Stimulated activated naive B cell treated with anti-CD40 and anti-IgM and Interleukin-4, amounts not matched to agents 10 μg/mL and 1 μg/mL and 100 μg/mL, for 72 hours (primary cell): Measurements from ENCODE around the gene TREH.

Experiments used
- ATAC-seq, 2 donors: fragments of 150-1000 bp; cut with Tn5 transposase; replicated peaks; 2 replicates each; pipeline ENCODE4 v1.10.0; 2021; ENCODE audit warnings: moderate library complexity in 1 of 2
- DNase-seq: peaks from one replicate; pipeline ENCODE4 v3.0.0; 2021
- H3K27ac Mint-ChIP-seq: one replicate; pipeline ENCODE4 v1.8.0; 2022; ENCODE audit warnings: mild to moderate bottlenecking, mixed read lengths
- H3K27me3 Mint-ChIP-seq, 2 donors: one replicate each; pipeline ENCODE4 v1.8.0; 2022; ENCODE audit warnings: mixed read lengths in 2 of 2
- H3K36me3 Mint-ChIP-seq, 2 donors: one replicate each; pipeline ENCODE4 v1.8.0; 2022; ENCODE audit warnings: mixed read lengths in 2 of 2, mild to moderate bottlenecking in 1 of 2
- H3K4me1 Mint-ChIP-seq, 2 donors: one replicate each; pipeline ENCODE4 v1.8.0; 2022; ENCODE audit warnings: mixed read lengths in 2 of 2, mild to moderate bottlenecking in 1 of 2
- H3K4me3 Mint-ChIP-seq, 2 donors: one replicate each; pipeline ENCODE4 v1.8.0; 2022; ENCODE audit warnings: mild to moderate bottlenecking in 2 of 2, mixed read lengths in 2 of 2, moderate library complexity in 1 of 2
- H3K9me3 Mint-ChIP-seq, 2 donors: one replicate each; pipeline ENCODE4 v1.8.0; 2022; ENCODE audit warnings: mixed read lengths in 2 of 2, mild to moderate bottlenecking in 1 of 2

TREH gene

GRCh38 chr11:118655486-118656190, 23.8 kb downstream of the TREH start:
- peaks cover 5 to 9% of the 10 kb centered on the region in 2 donors for H3K4me1 Mint-ChIP-seq
- ATAC-seq (no peak), DNase-seq (no peak)
- no peaks in the 10 kb centered on the region for H3K9me3 Mint-ChIP-seq
- no peak overlapping the region for H3K4me3 Mint-ChIP-seq
- H3K27ac Mint-ChIP-seq: no peak overlapping the region
- H3K27me3 Mint-ChIP-seq: no peaks in the 10 kb centered on the region
- H3K36me3 Mint-ChIP-seq: no peaks in the 10 kb centered on the region

GRCh38 chr11:118653684-118654390, 25.6 kb downstream of the TREH start:
- H3K9me3 Mint-ChIP-seq: no peaks in the 10 kb centered on the region
- no peak for DNase-seq
- no peak for ATAC-seq
- no peak overlapping the region for H3K4me3 Mint-ChIP-seq
- no peaks in the 10 kb centered on the region for H3K36me3 Mint-ChIP-seq
- H3K4me1 Mint-ChIP-seq: no peaks in the 10 kb centered on the region
- no peaks in the 10 kb centered on the region for H3K27me3 Mint-ChIP-seq
- H3K27ac Mint-ChIP-seq: no peak overlapping the region

- Mint-ChIP-seq H3K4me3 (no peak overlapping the region), H3K9me3 (no peaks in the 10 kb centered on the region), H3K4me1 (no peaks in the 10 kb centered on the region), H3K27ac (no peak overlapping the region), H3K27me3 (peaks cover 2% of the 10 kb centered on the region in 2 donors), H3K36me3 (no peaks in the 10 kb centered on the region)
- DNase-seq (no peak), ATAC-seq (no peak)
These were observed 26.7 kb downstream of the TREH start for GRCh38 chr11:118652681-118653181.

DNA sequence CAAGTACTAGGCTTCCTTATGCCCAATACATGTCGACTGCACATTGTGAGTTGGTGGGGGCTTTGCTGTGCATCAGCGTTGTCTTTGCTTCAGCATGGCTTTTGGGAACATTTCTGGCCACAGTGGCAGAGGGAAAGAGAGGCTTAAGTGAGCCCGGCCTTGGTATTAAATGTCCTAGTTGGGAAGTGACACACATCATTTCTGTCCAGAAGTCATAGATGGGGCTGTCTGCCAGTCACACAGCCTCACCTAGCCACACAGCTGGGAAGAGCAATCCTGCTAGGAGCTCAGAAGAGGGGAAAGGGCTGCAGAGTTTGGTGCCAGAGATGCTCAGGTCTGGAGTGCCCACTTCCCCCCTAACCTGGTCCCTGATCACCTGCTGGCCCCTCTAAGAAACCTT, 27.6 kb downstream of the TREH start:
- no peak overlapping the region for H3K27ac Mint-ChIP-seq
- no peaks in the 10 kb centered on the region for H3K36me3 Mint-ChIP-seq
- H3K4me1 Mint-ChIP-seq: no peaks in the 10 kb centered on the region
- no peaks in the 10 kb centered on the region for H3K9me3 Mint-ChIP-seq
- ATAC-seq: no peak
- no peak for DNase-seq
- H3K4me3 Mint-ChIP-seq: no peak overlapping the region
- H3K27me3 Mint-ChIP-seq: peaks cover 4 to 5% of the 10 kb centered on the region in 2 donors

GRCh38 chr11:118650366-118650765, 29.1 kb downstream of the TREH start:
- no peak overlapping the region for H3K4me3 Mint-ChIP-seq
- H3K27me3 Mint-ChIP-seq: peaks cover 4 to 5% of the 10 kb centered on the region in 2 donors
- no peaks in the 10 kb centered on the region for H3K4me1 Mint-ChIP-seq
- no peak for ATAC-seq
- H3K36me3 Mint-ChIP-seq: no peaks in the 10 kb centered on the region
- H3K27ac Mint-ChIP-seq: no peak overlapping the region
- H3K9me3 Mint-ChIP-seq: no peaks in the 10 kb centered on the region
- DNase-seq: no peak

- no peak overlapping the region for H3K4me3 Mint-ChIP-seq
- H3K27ac Mint-ChIP-seq: no peak overlapping the region
- DNase-seq: no peak
- H3K4me1 Mint-ChIP-seq: no peaks in the 10 kb centered on the region
- no peaks in the 10 kb centered on the region for H3K9me3 Mint-ChIP-seq
- no peaks in the 10 kb centered on the region for H3K36me3 Mint-ChIP-seq
- ATAC-seq: no peak
- peaks cover 4 to 6% of the 10 kb centered on the region in 2 donors for H3K27me3 Mint-ChIP-seq
These were observed 29.5 kb downstream of the TREH start for GRCh38 chr11:118649941-118650340.

DNA sequence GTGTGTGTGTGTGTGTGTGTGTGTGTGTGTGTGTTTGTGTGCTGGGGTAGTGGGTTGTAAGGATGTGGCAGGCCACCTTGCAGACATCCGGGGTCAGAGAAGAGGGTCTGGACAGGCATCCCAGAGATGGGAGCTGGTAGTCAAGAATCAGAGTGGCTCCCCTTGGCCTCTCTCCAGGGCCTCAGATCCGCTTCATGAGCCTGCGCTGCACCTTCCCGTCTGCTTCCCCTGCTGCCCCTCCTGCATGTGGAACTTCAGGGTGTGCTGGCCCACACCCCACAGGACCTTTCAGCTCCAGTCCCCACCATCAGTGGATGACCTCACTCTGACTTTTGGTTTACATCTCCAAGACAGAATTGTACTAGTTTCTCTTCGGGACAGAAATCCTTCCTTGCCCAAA, 31.2 kb downstream of the TREH start:
- H3K36me3 Mint-ChIP-seq: no peaks in the 10 kb centered on the region
- ATAC-seq: no peak
- no peak for DNase-seq
- H3K4me3 Mint-ChIP-seq: no peak overlapping the region
- H3K9me3 Mint-ChIP-seq: no peaks in the 10 kb centered on the region
- no peaks in the 10 kb centered on the region for H3K4me1 Mint-ChIP-seq
- peaks cover 7 to 12% of the 10 kb centered on the region in 2 donors for H3K27me3 Mint-ChIP-seq
- H3K27ac Mint-ChIP-seq: peak overlapping the region; percentile 87

DNA sequence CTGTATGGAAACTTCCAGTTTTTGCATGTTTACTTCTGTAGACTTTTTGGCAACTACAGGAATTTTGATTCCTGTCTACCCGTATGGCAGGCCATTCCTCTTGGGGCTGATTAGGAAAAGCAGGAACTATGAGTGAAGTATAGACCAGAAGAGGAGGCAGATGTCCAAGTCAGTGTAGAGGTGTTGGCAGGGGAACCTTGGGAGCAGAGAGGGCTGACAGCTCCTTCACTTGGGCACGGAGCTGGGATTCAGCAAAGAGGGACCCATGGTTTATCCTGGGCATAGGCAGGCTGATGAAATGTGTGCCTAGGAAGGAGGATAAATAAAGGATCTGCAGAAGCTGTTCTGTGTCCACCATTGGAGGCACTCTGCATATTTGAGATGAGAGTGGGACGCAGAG, 33.1 kb downstream of the TREH start:
- ATAC-seq (no peak), DNase-seq (no peak)
- Mint-ChIP-seq H3K9me3 (no peaks in the 10 kb centered on the region), H3K4me1 (no peaks in the 10 kb centered on the region), H3K27ac (no peak overlapping the region), H3K36me3 (no peaks in the 10 kb centered on the region), H3K27me3 (peaks cover 7 to 12% of the 10 kb centered on the region in 2 donors), H3K4me3 (no peak overlapping the region)

DNA sequence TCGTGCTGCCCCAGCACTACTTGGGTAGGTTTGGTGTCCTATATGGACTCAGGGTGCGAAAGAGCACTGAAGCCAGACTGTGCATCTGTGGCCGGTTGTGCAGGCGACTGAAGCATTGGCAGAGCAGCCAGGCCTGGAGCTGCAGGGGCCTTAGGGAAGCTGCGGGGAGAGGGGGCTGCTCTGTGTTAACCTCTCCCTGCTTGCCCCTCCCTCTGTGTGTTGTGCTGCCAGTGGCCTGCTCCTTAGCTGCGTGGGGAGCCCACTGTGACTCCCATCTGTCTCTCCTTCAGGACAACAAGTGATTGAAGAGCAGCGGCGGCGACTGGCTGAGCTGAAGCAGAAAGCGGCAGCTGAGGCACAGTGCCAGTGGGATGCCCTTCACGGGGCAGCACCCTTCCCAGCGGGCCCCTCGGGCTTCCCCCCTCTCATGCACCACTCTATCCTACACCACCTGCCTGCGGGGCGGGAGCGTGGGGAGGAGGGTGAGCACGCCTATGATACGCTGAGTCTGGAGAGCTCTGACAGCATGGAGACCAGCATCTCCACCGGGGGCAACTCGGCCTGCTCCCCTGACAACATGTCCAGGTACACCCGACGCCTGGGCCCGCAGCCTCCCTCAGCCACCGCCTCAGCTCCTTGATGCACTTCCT, 34.3 kb downstream of the TREH start:
- Mint-ChIP-seq H3K4me1 (no peaks in the 10 kb centered on the region), H3K4me3 (no peak overlapping the region), H3K27me3 (peaks cover 7 to 12% of the 10 kb centered on the region in 2 donors), H3K27ac (no peak overlapping the region), H3K36me3 (no peaks in the 10 kb centered on the region), H3K9me3 (no peaks in the 10 kb centered on the region)
- DNase-seq (no peak), ATAC-seq (no peak)

DNA sequence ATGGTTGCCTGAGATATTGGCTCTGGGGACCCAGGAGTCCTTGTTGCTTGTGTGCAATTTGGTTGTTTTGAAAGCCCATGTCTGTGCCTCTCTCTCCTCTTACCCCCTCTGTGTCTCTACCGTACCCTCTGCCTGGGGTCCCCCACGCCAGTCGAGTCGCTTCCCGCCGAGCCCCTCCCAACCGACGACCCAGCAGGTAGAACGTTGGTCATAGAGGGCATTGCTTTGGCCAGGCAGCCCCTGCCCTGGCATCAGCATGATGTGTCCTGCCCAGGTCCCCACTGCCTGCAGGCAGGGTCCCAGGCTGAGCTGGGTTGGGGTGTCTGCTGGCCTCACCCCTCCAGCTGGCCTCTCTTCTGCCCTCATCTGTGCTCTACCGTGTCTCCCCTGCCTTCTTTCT, 35.0 kb downstream of the TREH start:
- Mint-ChIP-seq H3K27me3 (peaks cover 7 to 12% of the 10 kb centered on the region in 2 donors), H3K9me3 (no peaks in the 10 kb centered on the region), H3K4me3 (no peak overlapping the region), H3K4me1 (no peaks in the 10 kb centered on the region), H3K36me3 (no peaks in the 10 kb centered on the region), H3K27ac (no peak overlapping the region)
- DNase-seq (no peak), ATAC-seq (no peak)

GRCh38 chr11:118643995-118644345, 35.5 kb downstream of the TREH start:
- H3K9me3 Mint-ChIP-seq: no peaks in the 10 kb centered on the region
- H3K27me3 Mint-ChIP-seq: peaks cover 7 to 12% of the 10 kb centered on the region in 2 donors
- H3K27ac Mint-ChIP-seq: no peak overlapping the region
- H3K4me3 Mint-ChIP-seq: no peak overlapping the region
- DNase-seq (no peak), ATAC-seq (no peak)
- H3K4me1 Mint-ChIP-seq: no peaks in the 10 kb centered on the region
- H3K36me3 Mint-ChIP-seq: no peaks in the 10 kb centered on the region

DNA sequence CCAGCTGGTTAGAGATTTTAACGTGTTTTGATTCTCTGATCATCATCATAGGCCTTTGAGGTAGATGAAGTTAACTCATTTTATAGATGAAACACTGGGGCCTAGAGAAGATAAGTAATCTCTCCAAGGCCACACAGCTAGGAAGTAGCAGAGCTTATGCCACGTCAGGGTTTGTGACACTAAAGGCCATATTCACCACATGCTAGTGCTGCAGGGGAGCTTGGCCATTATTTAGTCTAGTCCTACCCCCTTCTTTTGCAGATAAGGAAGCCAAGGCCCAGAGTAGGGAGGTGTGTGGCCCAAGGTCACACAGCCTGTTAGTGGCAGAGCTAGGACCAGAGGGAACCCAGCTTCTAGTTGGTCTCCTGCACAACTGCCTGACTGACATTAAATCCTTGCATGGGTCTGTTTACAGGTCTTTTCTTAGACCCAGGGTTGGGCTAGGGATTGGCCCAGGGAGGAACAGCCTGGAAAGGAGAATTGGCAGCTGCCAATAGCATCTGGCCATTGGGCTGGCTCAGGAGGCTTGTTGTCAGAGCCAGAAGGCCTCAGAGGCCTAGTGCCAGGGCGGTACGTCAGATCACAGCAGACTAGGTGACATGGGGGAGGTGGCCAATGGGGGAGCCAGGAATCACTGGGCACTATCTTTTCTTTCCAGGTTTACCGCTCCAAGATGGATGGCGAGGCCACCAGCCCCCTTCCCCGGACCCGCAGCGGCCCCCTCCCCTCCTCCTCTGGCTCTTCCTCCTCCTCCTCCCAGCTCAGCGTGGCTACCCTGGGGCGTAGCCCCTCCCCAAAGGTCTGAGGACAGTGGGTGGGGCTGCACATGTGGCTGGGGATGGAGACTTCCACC, 36.1 kb downstream of the TREH start:
- Mint-ChIP-seq H3K9me3 (no peaks in the 10 kb centered on the region), H3K36me3 (no peaks in the 10 kb centered on the region), H3K27me3 (peaks cover 7 to 12% of the 10 kb centered on the region in 2 donors), H3K27ac (no peak overlapping the region), H3K4me1 (no peaks in the 10 kb centered on the region), H3K4me3 (no peak overlapping the region)
- DNase-seq: no peak
- no peak for ATAC-seq

GRCh38 chr11:118641397-118642019, 37.9 kb downstream of the TREH start:
- DNase-seq (no peak), ATAC-seq (no peak)
- Mint-ChIP-seq H3K4me1 (no peaks in the 10 kb centered on the region), H3K27me3 (peaks cover 3 to 7% of the 10 kb centered on the region in 2 donors), H3K27ac (no peak overlapping the region), H3K36me3 (no peaks in the 10 kb centered on the region), H3K9me3 (no peaks in the 10 kb centered on the region), H3K4me3 (no peak overlapping the region)
